C4-2B (cell line): ENCODE measurements around the gene LIMS1.
"Not testable (repeated sequence)": the region's sequence is repeated elsewhere in the genome, so short reads cannot be mapped to it uniquely, and the experiment has no call there.

Experiments
- ZFX ChIP-seq: fragments of 450-650 bp; IDR thresholded peaks from 2 replicates; pipeline ENCODE4 v1.6.1; 2017
- TF ChIP-seq, protein P1 (sequence below): fragments of 450-650 bp; conservative IDR thresholded peaks from 2 replicates; pipeline ENCODE4 v1.5.1; 2017; ENCODE audit warnings: mild to moderate bottlenecking

DNA sequence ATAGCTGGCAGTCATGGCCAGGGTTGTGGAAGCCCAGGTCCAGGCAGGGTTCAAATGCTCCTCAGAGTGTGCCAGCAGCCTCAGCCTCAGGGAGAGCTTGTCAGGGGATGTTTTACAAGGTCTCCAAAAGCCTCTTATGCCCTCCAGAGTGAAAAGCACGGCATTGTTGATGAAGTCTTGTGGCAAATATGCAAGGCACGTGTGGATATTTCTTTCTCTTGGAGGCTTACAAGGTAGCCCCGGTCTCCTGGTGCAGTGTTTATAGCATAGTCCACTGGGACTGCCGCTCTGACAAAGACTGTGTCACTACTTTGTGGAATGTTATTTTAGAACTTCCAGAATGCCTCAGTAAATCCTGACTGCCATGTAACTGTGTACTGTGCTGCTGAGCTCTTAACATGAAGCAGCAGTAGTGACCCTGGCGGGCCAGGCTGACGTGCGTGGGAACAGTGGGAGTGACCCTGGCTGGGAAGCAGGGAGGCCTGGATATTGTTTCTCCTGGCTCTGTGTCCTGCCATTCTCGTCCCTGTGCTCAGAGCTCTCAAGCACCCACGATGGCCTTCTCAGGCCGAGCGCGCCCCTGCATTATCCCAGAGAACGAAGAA lies 120.4 kb downstream of the LIMS1 start:
- TF ChIP-seq, protein P1, sequence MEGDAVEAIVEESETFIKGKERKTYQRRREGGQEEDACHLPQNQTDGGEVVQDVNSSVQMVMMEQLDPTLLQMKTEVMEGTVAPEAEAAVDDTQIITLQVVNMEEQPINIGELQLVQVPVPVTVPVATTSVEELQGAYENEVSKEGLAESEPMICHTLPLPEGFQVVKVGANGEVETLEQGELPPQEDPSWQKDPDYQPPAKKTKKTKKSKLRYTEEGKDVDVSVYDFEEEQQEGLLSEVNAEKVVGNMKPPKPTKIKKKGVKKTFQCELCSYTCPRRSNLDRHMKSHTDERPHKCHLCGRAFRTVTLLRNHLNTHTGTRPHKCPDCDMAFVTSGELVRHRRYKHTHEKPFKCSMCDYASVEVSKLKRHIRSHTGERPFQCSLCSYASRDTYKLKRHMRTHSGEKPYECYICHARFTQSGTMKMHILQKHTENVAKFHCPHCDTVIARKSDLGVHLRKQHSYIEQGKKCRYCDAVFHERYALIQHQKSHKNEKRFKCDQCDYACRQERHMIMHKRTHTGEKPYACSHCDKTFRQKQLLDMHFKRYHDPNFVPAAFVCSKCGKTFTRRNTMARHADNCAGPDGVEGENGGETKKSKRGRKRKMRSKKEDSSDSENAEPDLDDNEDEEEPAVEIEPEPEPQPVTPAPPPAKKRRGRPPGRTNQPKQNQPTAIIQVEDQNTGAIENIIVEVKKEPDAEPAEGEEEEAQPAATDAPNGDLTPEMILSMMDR, result not testable (repeated sequence)
- TF ChIP-seq ZFX, result not testable (repeated sequence)
